ENCODE results near the gene CGNL1. TPM values are rescaled to one million over a fixed set of nuclear protein-coding genes. Genes with fewer than 3 reads are reported as not detected.
A peak's percentile ranks its signal among the peaks of the same experiment; 100 is the strongest.

The CGNL1 gene
- total RNA-seq, 2 donors from 2014 or later = 16.4 to 29.8 TPM

DNA sequence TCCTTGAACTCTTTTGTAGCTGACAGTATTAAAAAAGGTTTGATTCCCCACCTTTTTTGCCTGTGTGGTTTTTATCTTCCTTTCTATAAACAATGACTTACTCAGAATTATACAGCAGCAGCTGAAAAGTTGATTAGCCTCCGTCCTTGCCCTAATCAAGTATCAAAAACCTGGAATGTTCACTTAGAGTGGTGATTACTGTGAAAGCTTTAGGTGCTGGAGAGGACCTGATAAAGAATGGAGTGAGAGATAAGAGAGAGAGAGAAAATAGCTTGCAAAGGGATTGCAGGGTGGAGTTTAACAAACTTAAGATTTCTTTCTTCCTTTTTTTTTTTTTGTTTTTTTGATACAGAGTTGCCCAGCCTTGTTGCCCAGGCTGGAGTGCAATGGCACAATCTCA lies 6.7 kb downstream of the CGNL1 start:
- Histone ChIP-seq H3K9me3 (no peaks in the 10 kb centered on the region), H3K4me3 (no peak overlapping the region), H3K27ac (peak overlapping the region in 1 of 2 donors; percentile 17), H3K27me3 (peaks cover under 1 to 2% of the 10 kb centered on the region in 2 donors), H3K4me1 (peaks cover 0 to 27% of the 10 kb centered on the region in 2 donors), H3K36me3 (no peaks in the 10 kb centered on the region)
- TF ChIP-seq, protein P1, sequence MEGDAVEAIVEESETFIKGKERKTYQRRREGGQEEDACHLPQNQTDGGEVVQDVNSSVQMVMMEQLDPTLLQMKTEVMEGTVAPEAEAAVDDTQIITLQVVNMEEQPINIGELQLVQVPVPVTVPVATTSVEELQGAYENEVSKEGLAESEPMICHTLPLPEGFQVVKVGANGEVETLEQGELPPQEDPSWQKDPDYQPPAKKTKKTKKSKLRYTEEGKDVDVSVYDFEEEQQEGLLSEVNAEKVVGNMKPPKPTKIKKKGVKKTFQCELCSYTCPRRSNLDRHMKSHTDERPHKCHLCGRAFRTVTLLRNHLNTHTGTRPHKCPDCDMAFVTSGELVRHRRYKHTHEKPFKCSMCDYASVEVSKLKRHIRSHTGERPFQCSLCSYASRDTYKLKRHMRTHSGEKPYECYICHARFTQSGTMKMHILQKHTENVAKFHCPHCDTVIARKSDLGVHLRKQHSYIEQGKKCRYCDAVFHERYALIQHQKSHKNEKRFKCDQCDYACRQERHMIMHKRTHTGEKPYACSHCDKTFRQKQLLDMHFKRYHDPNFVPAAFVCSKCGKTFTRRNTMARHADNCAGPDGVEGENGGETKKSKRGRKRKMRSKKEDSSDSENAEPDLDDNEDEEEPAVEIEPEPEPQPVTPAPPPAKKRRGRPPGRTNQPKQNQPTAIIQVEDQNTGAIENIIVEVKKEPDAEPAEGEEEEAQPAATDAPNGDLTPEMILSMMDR (IDR thresholded peaks at IDR 0.05) = no peak
- DNase-seq (ENCODE audit: low spot score) = no peak

GRCh38 chr15:57384024-57384423 lies 7.7 kb downstream of the CGNL1 start:
- no peak for DNase-seq (ENCODE audit: low spot score)

GRCh38 chr15:57384816-57385215 lies 8.5 kb downstream of the CGNL1 start:
- Histone ChIP-seq H3K9me3 (no peaks in the 10 kb centered on the region), H3K4me3 (no peak overlapping the region), H3K4me1 (peaks cover 0 to 32% of the 10 kb centered on the region in 2 donors), H3K27ac (no peak overlapping the region), H3K36me3 (no peaks in the 10 kb centered on the region), H3K27me3 (no peaks in the 10 kb centered on the region)
- DNase-seq (ENCODE audit: low spot score) = no peak
- TF ChIP-seq, protein P1 (IDR thresholded peaks at IDR 0.05) = no peak

More at GRCh38 chr15:57384024-57384423, 7.7 kb downstream of the CGNL1 start:
- Histone ChIP-seq H3K36me3 (no peaks in the 10 kb centered on the region), H3K4me3 (no peak overlapping the region), H3K9me3 (no peaks in the 10 kb centered on the region), H3K27ac (no peak overlapping the region), H3K4me1 (peaks cover 0 to 32% of the 10 kb centered on the region in 2 donors), H3K27me3 (no peaks in the 10 kb centered on the region)
- TF ChIP-seq, protein P1 (IDR thresholded peaks at IDR 0.05) = no peak

GRCh38 chr15:57385923-57386390 lies 9.7 kb downstream of the CGNL1 start:
- no peak for DNase-seq (ENCODE audit: low spot score)
- no peak overlapping the region for H3K4me3 ChIP-seq
- no peaks in the 10 kb centered on the region for H3K9me3 ChIP-seq
- H3K4me1 ChIP-seq = peaks cover 0 to 32% of the 10 kb centered on the region in 2 donors
- H3K27ac ChIP-seq = no peak overlapping the region
- no peaks in the 10 kb centered on the region for H3K27me3 ChIP-seq
- TF ChIP-seq, protein P1 (IDR thresholded peaks at IDR 0.05) = no peak
- no peaks in the 10 kb centered on the region for H3K36me3 ChIP-seq

GRCh38 chr15:57386976-57387375 lies 10.7 kb downstream of the CGNL1 start:
- TF ChIP-seq, protein P1 (IDR thresholded peaks at IDR 0.05) = no peak
- DNase-seq (ENCODE audit: low spot score) = no peak
- Histone ChIP-seq H3K27ac (no peak overlapping the region), H3K27me3 (no peaks in the 10 kb centered on the region), H3K4me3 (no peak overlapping the region), H3K36me3 (no peaks in the 10 kb centered on the region), H3K9me3 (no peaks in the 10 kb centered on the region), H3K4me1 (peaks cover 0 to 32% of the 10 kb centered on the region in 2 donors)

- Histone ChIP-seq H3K27ac (peak overlapping the region; percentile 67), H3K27me3 (no peaks in the 10 kb centered on the region), H3K36me3 (no peaks in the 10 kb centered on the region), H3K9me3 (no peaks in the 10 kb centered on the region), H3K4me3 (no peak overlapping the region), H3K4me1 (peaks cover 0 to 32% of the 10 kb centered on the region in 2 donors)
- TF ChIP-seq, protein P1 (IDR thresholded peaks at IDR 0.05) = no peak
- peak; percentile 55 for DNase-seq (ENCODE audit: low spot score)
These were observed 11.3 kb downstream of the CGNL1 start for GRCh38 chr15:57387564-57388076.
